Pons (tissue), 1 donor: ENCODE results near the gene BANF1.

Experiments
- DNase-seq: peaks from one replicate; pipeline ENCODE4 v3.0.0-alpha.2; 2016; ENCODE audit warnings: low spot score

The BANF1 gene

GRCh38 chr11:66001942-66002647, at the start of gene BANF1, which contains the start of gene EIF1AD:
BANF1 (plus strand) TSS chr11:66002503; CDS start chr11:66003251, 748 bp downstream.
EIF1AD (minus strand) TSS chr11:66002157; CDS start chr11:66000389, 1,768 bp downstream.
- peak; percentile 97 for DNase-seq

- no peak for DNase-seq
Measured at GRCh38 chr11:65953471-65953870, 48.8 kb upstream of the BANF1 start.

- DNase-seq = no peak
Measured at GRCh38 chr11:65954771-65955170, 47.5 kb upstream of the BANF1 start.

GRCh38 chr11:65958291-65958690, 44.0 kb upstream of the BANF1 start:
- DNase-seq = no peak

GRCh38 chr11:65958774-65959420, 43.4 kb upstream of the BANF1 start:
- DNase-seq = no peak

GRCh38 chr11:65960824-65961266, 41.5 kb upstream of the BANF1 start:
- DNase-seq = no peak

GRCh38 chr11:65961267-65962140, 40.8 kb upstream of the BANF1 start, which contains the start of gene SART1:
SART1 (plus strand) TSS chr11:65961734; CDS start chr11:65961781, 47 bp downstream.
- DNase-seq = peak; percentile 98

- DNase-seq = peak; percentile 15
Measured at GRCh38 chr11:65962141-65962564, 40.1 kb upstream of the BANF1 start.

- DNase-seq = no peak
Measured at GRCh38 chr11:65964906-65965305, 37.4 kb upstream of the BANF1 start.

GRCh38 chr11:65965986-65966762, 36.1 kb upstream of the BANF1 start:
- DNase-seq = no peak

- no peak for DNase-seq
Measured at GRCh38 chr11:65967329-65967934, 34.9 kb upstream of the BANF1 start.

GRCh38 chr11:65968600-65969482, 33.5 kb upstream of the BANF1 start:
- no peak for DNase-seq

- DNase-seq = no peak
Measured at GRCh38 chr11:65972116-65972515, 30.2 kb upstream of the BANF1 start.

GRCh38 chr11:65973439-65974110, 28.7 kb upstream of the BANF1 start:
- DNase-seq = no peak

GRCh38 chr11:65975771-65976170, 26.5 kb upstream of the BANF1 start:
- no peak for DNase-seq

GRCh38 chr11:65976216-65977176, 25.8 kb upstream of the BANF1 start:
- DNase-seq = no peak

- DNase-seq = no peak
Measured at GRCh38 chr11:65977621-65978390, 24.5 kb upstream of the BANF1 start.
